Esophagus muscularis mucosa (tissue), 4 donors: ENCODE measurements around the gene TIRAP.

Experiments
- EP300 ChIP-seq: sonication (generic); formaldehyde crosslinking; IDR thresholded peaks from one replicate; pipeline ENCODE4 v1.6.1; 2017; ENCODE audit warnings: antibody characterized with exemption
- POLR2A ChIP-seq: fragments of 450-650 bp; IDR thresholded peaks from one replicate; pipeline ENCODE4 v1.6.1; 2017; ENCODE audit warnings: antibody characterized with exemption, moderate library complexity, mild to moderate bottlenecking, low read depth
- POLR2AphosphoS5 ChIP-seq, 2 donors: sonication (generic); formaldehyde crosslinking; IDR thresholded peaks; one replicate each; pipeline ENCODE4 v1.6.1; 2017; ENCODE audit warnings: antibody characterized with exemption in 2 of 2
- TF ChIP-seq, protein P1 (sequence below), 3 experiments: fragments of 200-600 bp in 2 of 3; fragments of 450-650 bp in 1 of 3; sonication (generic) in 2 of 3; IDR thresholded peaks; one replicate each; pipeline ENCODE4 v1.5.1; 2017 to 2019; ENCODE audit warnings: antibody characterized with exemption in 3 of 3, mild to moderate bottlenecking in 2 of 3, moderate library complexity in 1 of 3

DNA sequence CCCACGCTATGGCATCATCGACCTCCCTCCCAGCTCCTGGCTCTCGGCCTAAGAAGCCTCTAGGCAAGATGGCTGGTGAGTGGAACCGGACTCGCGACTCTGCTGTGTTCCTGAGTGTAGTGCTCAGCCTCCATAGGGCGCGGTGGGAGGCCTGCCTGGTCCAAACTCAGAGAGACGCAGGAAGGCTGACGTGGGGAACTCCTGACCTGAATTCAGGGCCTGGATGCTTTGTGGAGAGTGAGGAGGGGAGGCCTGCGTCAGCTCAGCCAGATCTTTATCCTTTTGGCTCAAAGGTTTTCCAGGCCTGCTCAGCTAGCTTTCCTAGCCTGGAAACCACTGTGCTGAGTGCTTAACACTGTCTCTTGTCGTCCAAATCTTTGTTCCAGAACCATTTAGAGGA, 8.0 kb downstream of the TIRAP start:
- no peak for TF ChIP-seq POLR2A
- no peak for TF ChIP-seq EP300
- TF ChIP-seq, protein P1, sequence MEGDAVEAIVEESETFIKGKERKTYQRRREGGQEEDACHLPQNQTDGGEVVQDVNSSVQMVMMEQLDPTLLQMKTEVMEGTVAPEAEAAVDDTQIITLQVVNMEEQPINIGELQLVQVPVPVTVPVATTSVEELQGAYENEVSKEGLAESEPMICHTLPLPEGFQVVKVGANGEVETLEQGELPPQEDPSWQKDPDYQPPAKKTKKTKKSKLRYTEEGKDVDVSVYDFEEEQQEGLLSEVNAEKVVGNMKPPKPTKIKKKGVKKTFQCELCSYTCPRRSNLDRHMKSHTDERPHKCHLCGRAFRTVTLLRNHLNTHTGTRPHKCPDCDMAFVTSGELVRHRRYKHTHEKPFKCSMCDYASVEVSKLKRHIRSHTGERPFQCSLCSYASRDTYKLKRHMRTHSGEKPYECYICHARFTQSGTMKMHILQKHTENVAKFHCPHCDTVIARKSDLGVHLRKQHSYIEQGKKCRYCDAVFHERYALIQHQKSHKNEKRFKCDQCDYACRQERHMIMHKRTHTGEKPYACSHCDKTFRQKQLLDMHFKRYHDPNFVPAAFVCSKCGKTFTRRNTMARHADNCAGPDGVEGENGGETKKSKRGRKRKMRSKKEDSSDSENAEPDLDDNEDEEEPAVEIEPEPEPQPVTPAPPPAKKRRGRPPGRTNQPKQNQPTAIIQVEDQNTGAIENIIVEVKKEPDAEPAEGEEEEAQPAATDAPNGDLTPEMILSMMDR (IDR thresholded peaks at IDR 0.05), result no peak
- no peak for TF ChIP-seq POLR2AphosphoS5 (IDR thresholded peaks at IDR 0.05)
